ENCODE measurements around the gene SHANK1. TPM values are rescaled to one million over a fixed set of nuclear protein-coding genes. Genes with fewer than 3 reads are reported as not detected.

SHANK1 gene
- total and polyA plus RNA-seq, 12 donors = 1.5 to 22.6 (median 9.0) TPM

DNA sequence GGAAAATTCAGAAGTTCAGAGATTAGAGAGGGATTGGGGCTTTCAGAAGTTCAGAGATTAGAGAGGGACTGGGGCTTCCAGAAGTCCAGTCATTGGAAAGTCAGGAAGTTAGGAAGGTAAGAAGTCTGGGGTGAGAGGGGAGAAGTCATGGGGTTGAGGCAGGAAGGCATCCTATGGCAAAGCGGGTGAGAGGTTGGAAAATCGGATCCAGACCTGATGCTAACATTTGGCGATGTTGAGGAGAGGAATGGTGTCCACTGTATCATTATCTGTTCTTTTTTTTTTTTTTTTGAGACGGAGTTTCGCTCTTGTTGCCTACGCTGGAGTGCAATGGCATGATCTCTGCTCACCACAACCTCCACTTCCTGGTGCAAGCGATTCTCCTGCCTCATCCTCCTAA lies 91.1 kb downstream of the SHANK1 start:
- H3K4me3 ChIP-seq = no peak overlapping the region
- no peak for TF ChIP-seq POLR2A (IDR thresholded peaks at IDR 0.05)
- TF ChIP-seq, protein P1, sequence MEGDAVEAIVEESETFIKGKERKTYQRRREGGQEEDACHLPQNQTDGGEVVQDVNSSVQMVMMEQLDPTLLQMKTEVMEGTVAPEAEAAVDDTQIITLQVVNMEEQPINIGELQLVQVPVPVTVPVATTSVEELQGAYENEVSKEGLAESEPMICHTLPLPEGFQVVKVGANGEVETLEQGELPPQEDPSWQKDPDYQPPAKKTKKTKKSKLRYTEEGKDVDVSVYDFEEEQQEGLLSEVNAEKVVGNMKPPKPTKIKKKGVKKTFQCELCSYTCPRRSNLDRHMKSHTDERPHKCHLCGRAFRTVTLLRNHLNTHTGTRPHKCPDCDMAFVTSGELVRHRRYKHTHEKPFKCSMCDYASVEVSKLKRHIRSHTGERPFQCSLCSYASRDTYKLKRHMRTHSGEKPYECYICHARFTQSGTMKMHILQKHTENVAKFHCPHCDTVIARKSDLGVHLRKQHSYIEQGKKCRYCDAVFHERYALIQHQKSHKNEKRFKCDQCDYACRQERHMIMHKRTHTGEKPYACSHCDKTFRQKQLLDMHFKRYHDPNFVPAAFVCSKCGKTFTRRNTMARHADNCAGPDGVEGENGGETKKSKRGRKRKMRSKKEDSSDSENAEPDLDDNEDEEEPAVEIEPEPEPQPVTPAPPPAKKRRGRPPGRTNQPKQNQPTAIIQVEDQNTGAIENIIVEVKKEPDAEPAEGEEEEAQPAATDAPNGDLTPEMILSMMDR (IDR thresholded peaks at IDR 0.05) = no peak
- no peaks in the 10 kb centered on the region for H3K27me3 ChIP-seq
- H3K4me1 ChIP-seq (replicated peaks in 1 of 2) = no peaks in the 10 kb centered on the region
- intact Hi-C loops (cut with DNase I) = no loop called here
- H3K27ac ChIP-seq = no peak overlapping the region
- H3K36me3 ChIP-seq (replicated peaks in 1 of 2) = no peaks in the 10 kb centered on the region
- DNase-seq = no peak
- no peaks in the 10 kb centered on the region for H3K9me3 ChIP-seq (replicated peaks in 1 of 3)
- 78 to 88% (median 86%) methylated on average over 7 of the region's 7 CpGs for WGBS, 4 donors

DNA sequence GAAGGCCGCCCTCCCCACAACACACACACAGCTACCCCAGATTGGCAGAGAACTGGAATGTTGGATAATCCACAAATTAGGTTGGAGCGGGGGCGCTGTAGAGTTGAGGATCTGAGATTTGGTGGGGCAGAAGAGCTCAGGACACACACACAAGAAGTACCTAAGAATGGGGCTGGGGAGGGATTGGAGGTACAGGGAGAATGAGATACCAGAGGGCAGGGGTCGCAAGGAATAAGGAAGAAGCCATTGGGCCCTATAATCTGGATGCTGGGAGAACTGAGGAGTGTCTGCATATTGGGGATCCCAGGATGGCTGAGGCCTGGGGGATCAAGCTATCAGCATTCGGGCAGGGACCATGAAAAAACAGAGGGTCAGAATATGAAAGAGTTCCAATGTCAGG lies 91.5 kb downstream of the SHANK1 start:
- DNase-seq = no peak
- H3K4me3 ChIP-seq = no peak overlapping the region
- WGBS, 4 donors = 82 to 87% (median 84%) methylated on average over 5 of the region's 5 CpGs
- H3K27ac ChIP-seq = no peak overlapping the region
- H3K27me3 ChIP-seq = no peaks in the 10 kb centered on the region
- no peaks in the 10 kb centered on the region for H3K36me3 ChIP-seq (replicated peaks in 1 of 2)
- intact Hi-C loops (cut with DNase I) = no loop called here
- TF ChIP-seq POLR2A (IDR thresholded peaks at IDR 0.05) = no peak
- TF ChIP-seq, protein P1 (IDR thresholded peaks at IDR 0.05) = no peak
- H3K9me3 ChIP-seq (replicated peaks in 1 of 3) = no peaks in the 10 kb centered on the region
- no peaks in the 10 kb centered on the region for H3K4me1 ChIP-seq (replicated peaks in 1 of 2)

DNA sequence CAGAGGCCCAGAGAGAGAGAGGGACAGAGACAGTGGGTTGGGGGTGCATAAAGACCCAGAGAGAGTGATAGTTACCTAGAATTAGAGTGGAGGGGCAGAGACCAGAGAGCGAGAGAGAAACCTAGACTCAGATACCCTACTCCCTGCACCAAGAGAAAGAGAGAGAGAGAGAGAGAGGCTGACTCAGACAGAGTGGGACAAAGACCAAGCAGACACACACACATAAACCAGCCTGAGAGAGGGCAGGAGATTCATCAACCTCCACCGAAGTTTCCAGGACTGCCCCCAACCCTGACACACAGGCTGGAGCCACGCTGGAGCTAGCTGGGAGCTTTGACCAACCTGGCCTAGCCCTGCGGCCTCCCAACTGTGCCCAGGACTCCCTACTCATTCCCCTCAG lies 92.8 kb downstream of the SHANK1 start:
- no peaks in the 10 kb centered on the region for H3K4me1 ChIP-seq (replicated peaks in 1 of 2)
- intact Hi-C loops (cut with DNase I) = no loop called here
- H3K27ac ChIP-seq = no peak overlapping the region
- no peaks in the 10 kb centered on the region for H3K36me3 ChIP-seq (replicated peaks in 1 of 2)
- WGBS, 4 donors = 60 to 86% (median 67%) methylated on average over 1 to 4 of the region's 4 CpGs
- DNase-seq = no peak
- no peak for TF ChIP-seq POLR2A (IDR thresholded peaks at IDR 0.05)
- TF ChIP-seq, protein P1 (IDR thresholded peaks at IDR 0.05) = no peak
- no peak overlapping the region for H3K4me3 ChIP-seq
- no peaks in the 10 kb centered on the region for H3K9me3 ChIP-seq (replicated peaks in 1 of 3)
- no peaks in the 10 kb centered on the region for H3K27me3 ChIP-seq

DNA sequence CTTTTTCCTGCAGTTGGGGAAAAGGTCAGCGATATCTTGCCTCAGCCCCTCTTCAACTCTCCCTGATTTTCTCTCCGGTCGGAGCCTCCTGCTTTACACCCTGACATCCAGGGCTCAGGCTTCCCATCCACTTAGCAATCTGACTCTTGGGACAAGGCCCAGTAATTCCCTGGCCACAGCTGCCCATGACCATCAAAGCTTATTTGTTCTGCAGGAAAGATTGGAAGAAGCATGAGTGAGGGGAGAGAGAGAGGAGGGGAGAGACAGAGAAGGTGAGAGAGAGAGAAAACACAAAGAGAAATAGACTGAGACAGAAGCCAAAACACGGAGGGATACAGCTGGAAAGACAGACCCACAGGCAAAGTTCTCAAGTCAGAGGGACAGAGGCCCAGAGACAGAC lies 93.6 kb downstream of the SHANK1 start:
- no peak overlapping the region for H3K27ac ChIP-seq
- H3K36me3 ChIP-seq (replicated peaks in 1 of 2) = no peaks in the 10 kb centered on the region
- no peaks in the 10 kb centered on the region for H3K4me1 ChIP-seq (replicated peaks in 1 of 2)
- intact Hi-C loops (cut with DNase I) = no loop called here
- no peak for DNase-seq
- H3K4me3 ChIP-seq = no peak overlapping the region
- 68 to 78% (median 72%) methylated on average over 4 of the region's 4 CpGs for WGBS, 4 donors
- no peaks in the 10 kb centered on the region for H3K27me3 ChIP-seq
- no peaks in the 10 kb centered on the region for H3K9me3 ChIP-seq (replicated peaks in 1 of 3)
- no peak for TF ChIP-seq POLR2A (IDR thresholded peaks at IDR 0.05)
- TF ChIP-seq, protein P1 (IDR thresholded peaks at IDR 0.05) = no peak
